BJ (cell line): ENCODE data around the gene FZD10. TPM values are rescaled to one million over a fixed set of nuclear protein-coding genes. Genes with fewer than 3 reads are reported as not detected.

Source experiments
- CTCF ChIA-PET: fragments of 350-600 bp; formaldehyde crosslinking; extraction: SDS; loops from one replicate; lab custom pipeline; 2021; ENCODE audit warnings: antibody characterized with exemption, inconsistent platforms; lab: Yijun Ruan, JAX
- POLR2A ChIA-PET: fragments of 300-600 bp; sonication (Branson Sonifier 250); formaldehyde crosslinking; extraction: SDS; loops from one replicate; lab custom pipeline; 2021; ENCODE audit warnings: antibody characterized with exemption; lab: Charles Lee
- DNase-seq: peaks from one replicate; pipeline ENCODE4 v3.0.0-alpha.2; 2011; ENCODE audit warnings: low read depth
- H3K27me3 ChIP-seq: 2 replicates; pipeline ENCODE4 v1.6.0; 2011; ENCODE audit warnings: low read length; ENCODE audit not compliant: control insufficient read depth, insufficient read depth
- H3K36me3 ChIP-seq: 2 replicates; pipeline ENCODE4 v1.5.1; 2011; ENCODE audit warnings: low read length; ENCODE audit not compliant: control insufficient read depth, insufficient read depth
- H3K4me3 ChIP-seq: 2 replicates; pipeline ENCODE4 v1.5.1; 2011; ENCODE audit warnings: low read depth, mild to moderate bottlenecking, control low read depth, low read length
- CTCF ChIP-seq: IDR thresholded peaks from 2 replicates; pipeline ENCODE4 v1.5.1; 2011; ENCODE audit warnings: low read depth, mild to moderate bottlenecking, control low read depth, inconsistent platforms, low read length, moderate library complexity; ENCODE audit not compliant: insufficient read depth
- polyA plus RNA-seq: library from polyadenylated mRNA; depleted of rRNA; stranded (reverse); fragments of >200 nt; gene quantifications from 2 replicates; pipeline ENCODE4 v1.2.3, GENCODE V29; 2011

FZD10 gene
- polyA plus RNA-seq, 1 experiment, result not detected

- ChIA-PET CTCF (no interaction called here), POLR2A (no interaction called here)
- H3K27me3 ChIP-seq, result no peaks in the 10 kb centered on the region
- no peak for TF ChIP-seq CTCF
- no peak for DNase-seq
- no peaks in the 10 kb centered on the region for H3K36me3 ChIP-seq
- H3K4me3 ChIP-seq, result no peak overlapping the region
Measured at GRCh38 chr12:130127912-130128789, 34.1 kb upstream of the FZD10 start.

- Histone ChIP-seq H3K27me3 (no peaks in the 10 kb centered on the region), H3K36me3 (no peaks in the 10 kb centered on the region), H3K4me3 (no peak overlapping the region)
- no peak for TF ChIP-seq CTCF
- ChIA-PET POLR2A (no interaction called here), CTCF (no interaction called here)
- no peak for DNase-seq
Measured at GRCh38 chr12:130128790-130129735, 33.2 kb upstream of the FZD10 start.

GRCh38 chr12:130130346-130130745 lies 31.9 kb upstream of the FZD10 start:
- TF ChIP-seq CTCF, result no peak
- POLR2A ChIA-PET, result no interaction called here
- CTCF ChIA-PET, result no interaction called here
- H3K4me3 ChIP-seq, result no peak overlapping the region
- H3K36me3 ChIP-seq, result no peaks in the 10 kb centered on the region
- no peaks in the 10 kb centered on the region for H3K27me3 ChIP-seq
- no peak for DNase-seq

- DNase-seq, result no peak
- TF ChIP-seq CTCF, result no peak
- Histone ChIP-seq H3K27me3 (no peaks in the 10 kb centered on the region), H3K36me3 (no peaks in the 10 kb centered on the region), H3K4me3 (no peak overlapping the region)
- ChIA-PET POLR2A (no interaction called here), CTCF (no interaction called here)
Measured at GRCh38 chr12:130131025-130131424, 31.2 kb upstream of the FZD10 start.

- no peak overlapping the region for H3K4me3 ChIP-seq
- ChIA-PET POLR2A (no interaction called here), CTCF (no interaction called here)
- H3K27me3 ChIP-seq, result no peaks in the 10 kb centered on the region
- no peaks in the 10 kb centered on the region for H3K36me3 ChIP-seq
- DNase-seq, result no peak
- no peak for TF ChIP-seq CTCF
Measured at GRCh38 chr12:130131801-130132200, 30.5 kb upstream of the FZD10 start.
